Common myeloid progenitor, CD34-positive (primary cell): ENCODE results near the gene ABTB2.
A peak's percentile ranks its signal among the peaks of the same experiment; 100 is the strongest.

ENCODE experiments used
- CTCF ChIA-PET: fragments of 350-600 bp; sonication (Branson Sonifier 250); formaldehyde crosslinking; loops from one replicate; lab custom pipeline; 2021; ENCODE audit warnings: antibody characterized with exemption; lab: Charles Lee
- POLR2A ChIA-PET: fragments of 350-600 bp; sonication (Branson Sonifier 250); formaldehyde crosslinking; loops from one replicate; lab custom pipeline; 2021; ENCODE audit warnings: antibody characterized with exemption; lab: Charles Lee
- DNase-seq, 3 donors: peaks; one replicate each; pipeline versions ENCODE4 v3.0.0 to v3.0.0-alpha.2; 2013
- H3K27ac ChIP-seq, 2 experiments: 1 replicate in 1 of 2; 2 replicates in 1 of 2; pipeline ENCODE4 v1.7.0; 2013; ENCODE audit warnings: inconsistent platforms in 2 of 2, low read length in 2 of 2, mild to moderate bottlenecking in 2 of 2, low read depth in 1 of 2, moderate library complexity in 1 of 2; ENCODE audit not compliant: severe bottlenecking in 2 of 2, insufficient read depth in 1 of 2, poor library complexity in 1 of 2
- H3K27me3 ChIP-seq, 5 experiments: replicated peaks in 2 of 5; 1 replicate in 3 of 5; 2 replicates in 2 of 5; pipeline versions ENCODE4 v1.6.1 to v1.7.0; 2013; ENCODE audit warnings: low read length in 4 of 5, mild to moderate bottlenecking in 2 of 5, moderate library complexity in 2 of 5, inconsistent platforms in 1 of 5; ENCODE audit not compliant: insufficient read depth in 5 of 5, control insufficient read depth in 4 of 5
- H3K36me3 ChIP-seq, 4 experiments: 1 replicate in 2 of 4; 2 replicates in 2 of 4; pipeline versions ENCODE4 v1.6.1 to v1.7.0; 2013; ENCODE audit warnings: low read length in 3 of 4, control low read depth in 1 of 4, mild to moderate bottlenecking in 1 of 4; ENCODE audit not compliant: control insufficient read depth in 4 of 4, insufficient read depth in 4 of 4
- H3K4me1 ChIP-seq, 4 experiments: 1 replicate in 3 of 4; 2 replicates in 1 of 4; pipeline versions ENCODE4 v1.6.1 to v1.7.1; 2013; ENCODE audit warnings: low read length in 3 of 4, mild to moderate bottlenecking in 3 of 4, control low read depth in 1 of 4, inconsistent platforms in 1 of 4, moderate library complexity in 1 of 4; ENCODE audit not compliant: control insufficient read depth in 4 of 4, insufficient read depth in 4 of 4; ENCODE audit errors: control extremely low read depth in 1 of 4
- H3K4me3 ChIP-seq, 7 experiments: 1 replicate in 4 of 7; 2 replicates in 3 of 7; pipeline versions ENCODE4 v1.5.1 to v1.7.0; 2013; ENCODE audit warnings: mild to moderate bottlenecking in 7 of 7, low read length in 6 of 7, moderate library complexity in 6 of 7, inconsistent platforms in 2 of 7, low read depth in 2 of 7, control low read depth in 1 of 7; ENCODE audit not compliant: insufficient read depth in 4 of 7, control insufficient read depth in 1 of 7; ENCODE audit errors: extremely low read depth in 1 of 7
- H3K9me3 ChIP-seq, 5 experiments: 1 replicate in 4 of 5; 2 replicates in 1 of 5; pipeline versions ENCODE4 v1.6.1 to v1.7.1; 2013; ENCODE audit warnings: low read length in 4 of 5, mild to moderate bottlenecking in 2 of 5, inconsistent platforms in 1 of 5, low read depth in 1 of 5, moderate library complexity in 1 of 5; ENCODE audit not compliant: control insufficient read depth in 4 of 5, insufficient read depth in 2 of 5; ENCODE audit errors: control extremely low read depth in 1 of 5
- WGBS: methylation state at CpG from one replicate; pipeline ENCODE4 v1.1.5; 2013; ENCODE audit not compliant: insufficient coverage; 5-methylcytosine and 5-hydroxymethylcytosine counted together

The ABTB2 gene

DNA sequence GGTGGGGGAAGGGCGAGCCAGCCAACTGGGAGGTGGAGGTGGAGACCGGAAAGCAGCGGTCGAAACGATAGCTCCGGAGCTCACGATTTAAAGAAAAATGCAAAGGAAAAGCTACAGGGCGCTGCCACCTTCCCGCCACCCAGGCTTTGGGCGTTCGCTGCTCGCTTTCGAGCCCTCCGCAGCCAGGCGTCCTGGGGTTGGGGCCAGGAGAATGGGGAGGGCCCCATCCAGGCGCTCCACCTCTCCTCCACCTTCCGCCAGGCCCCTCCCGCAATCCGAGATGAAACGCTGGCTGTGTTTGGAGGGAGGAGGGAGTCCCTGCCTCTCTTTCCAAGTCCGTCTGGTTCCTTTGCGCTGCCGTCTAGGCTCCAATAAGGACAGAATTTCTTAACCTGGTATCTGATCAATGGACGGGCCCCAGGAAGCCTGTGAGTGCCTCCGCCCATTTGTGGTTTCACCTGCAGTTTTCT lies 483 bp upstream of the ABTB2 start:
- peak overlapping the region in 6 of 7 experiments; percentile 55 to 90 (median 76) for H3K4me3 ChIP-seq
- POLR2A ChIA-PET, result interaction anchor here (0.8 to 1.2 kb wide), 2 partner anchors 107 to 179 kb away, joined by 3 read pairs; no protein-coding TSS in a partner anchor
- no peaks in the 10 kb centered on the region for H3K36me3 ChIP-seq
- H3K27me3 ChIP-seq, result peaks cover 0 to 38% (median 16%) of the 10 kb centered on the region in 5 experiments
- no peak overlapping the region for H3K27ac ChIP-seq
- CTCF ChIA-PET, result interaction anchor here (0.8 to 7.7 kb wide), 13 partner anchors 15 to 552 kb away, joined by 3 to 89 read pairs (median 4); no protein-coding TSS in a partner anchor
- no peaks in the 10 kb centered on the region for H3K9me3 ChIP-seq
- WGBS, result 0% methylated on average over 23 of the region's 25 CpGs
- peak in 1 of 3 donors; percentile 23 for DNase-seq
- peaks cover 3 to 40% (median 32%) of the 10 kb centered on the region in 4 experiments for H3K4me1 ChIP-seq

DNA sequence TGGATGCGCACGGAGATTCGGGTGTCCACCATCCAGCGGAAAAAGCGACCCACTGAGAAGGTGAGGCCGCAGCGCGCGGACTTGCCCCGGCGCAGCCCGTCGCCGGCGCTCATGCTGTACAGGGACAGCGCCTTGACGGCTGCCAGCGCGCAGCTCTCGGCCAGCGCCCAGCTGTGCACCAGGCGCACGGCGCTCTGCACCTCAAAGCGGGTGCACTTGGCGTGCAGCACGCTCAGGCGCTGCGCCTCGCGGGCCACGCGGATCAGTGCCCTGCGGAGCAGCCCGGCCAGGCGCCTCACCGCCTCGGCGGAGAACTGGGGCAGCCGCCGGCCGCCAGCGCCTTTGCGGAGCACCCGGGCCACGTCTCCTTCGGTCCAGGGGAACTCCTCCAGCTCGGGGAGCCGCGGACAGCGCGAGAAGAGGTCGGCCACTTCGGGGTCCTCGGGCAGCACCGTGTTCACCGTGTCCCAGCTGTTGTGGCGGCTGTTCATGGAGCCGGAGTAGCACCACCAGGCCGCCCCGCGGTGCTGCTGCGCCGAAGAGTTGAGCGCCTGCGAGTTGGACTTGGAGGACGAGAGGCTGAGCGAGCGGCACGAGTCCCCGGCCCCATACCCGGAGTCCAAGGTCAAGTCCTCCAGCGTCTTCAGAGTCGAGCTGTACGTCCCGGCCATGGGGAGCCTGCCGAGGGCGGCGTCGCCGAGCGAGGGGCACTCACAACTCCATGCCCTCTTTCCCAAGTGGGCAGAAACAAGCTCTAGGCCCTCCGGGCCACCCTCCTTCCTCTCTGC lies 703 bp downstream of the ABTB2 start:
- no peaks in the 10 kb centered on the region for H3K9me3 ChIP-seq
- H3K27me3 ChIP-seq, result peaks cover 0 to 38% (median 16%) of the 10 kb centered on the region in 5 experiments
- CTCF ChIA-PET, result interaction anchor here (0.6 to 7.7 kb wide), 15 partner anchors 13 to 550 kb away, joined by 3 to 89 read pairs (median 4); no protein-coding TSS in a partner anchor
- H3K36me3 ChIP-seq, result no peaks in the 10 kb centered on the region
- H3K27ac ChIP-seq, result no peak overlapping the region
- DNase-seq, result peak in 2 of 3 donors; percentile 63 to 73
- whole genome bisulfite sequencing, result under 1% methylated on average over 76 of the region's 83 CpGs
- H3K4me1 ChIP-seq, result peaks cover 3 to 40% (median 32%) of the 10 kb centered on the region in 4 experiments
- peak overlapping the region; percentile 11 to 74 (median 61) for H3K4me3 ChIP-seq
- POLR2A ChIA-PET, result interaction anchor here (0.6 to 1.2 kb wide), 6 partner anchors 10 to 178 kb away, joined by 3 read pairs; no protein-coding TSS in a partner anchor

DNA sequence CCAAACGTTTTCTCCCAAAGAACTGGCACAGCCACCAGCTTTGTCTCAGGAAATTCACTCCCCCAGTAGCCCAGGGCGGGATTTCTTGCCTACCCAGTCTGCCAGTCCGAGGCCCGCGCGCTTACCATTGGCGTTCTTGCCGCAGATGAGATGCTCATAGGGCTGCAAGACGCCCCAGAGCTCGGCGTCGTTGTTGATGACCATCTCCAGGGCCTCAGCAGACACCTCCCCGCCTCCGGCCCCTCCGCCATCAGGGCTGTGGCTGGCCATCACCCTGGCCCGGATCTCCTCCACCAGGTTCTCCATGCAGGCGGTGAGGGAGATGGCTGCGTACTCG lies 1.3 kb downstream of the ABTB2 start:
- Histone ChIP-seq H3K4me3 (peak overlapping the region in 6 of 7 experiments; percentile 15 to 74 (median 66)), H3K4me1 (peaks cover 3 to 43% (median 32%) of the 10 kb centered on the region in 4 experiments), H3K27ac (no peak overlapping the region), H3K9me3 (no peaks in the 10 kb centered on the region), H3K36me3 (no peaks in the 10 kb centered on the region), H3K27me3 (peaks cover 0 to 38% (median 16%) of the 10 kb centered on the region in 5 experiments)
- CTCF ChIA-PET, result interaction anchor here (0.7 to 7.7 kb wide), 4 partner anchors 13 to 203 kb away, joined by 3 to 89 read pairs (median 28); no protein-coding TSS in a partner anchor
- 4% methylated on average over 19 of the region's 19 CpGs for WGBS
- DNase-seq, result no peak
- POLR2A ChIA-PET, result interaction anchor here (0.6 to 1.0 kb wide), 2 partner anchors 9 to 105 kb away, joined by 3 read pairs; no protein-coding TSS in a partner anchor

DNA sequence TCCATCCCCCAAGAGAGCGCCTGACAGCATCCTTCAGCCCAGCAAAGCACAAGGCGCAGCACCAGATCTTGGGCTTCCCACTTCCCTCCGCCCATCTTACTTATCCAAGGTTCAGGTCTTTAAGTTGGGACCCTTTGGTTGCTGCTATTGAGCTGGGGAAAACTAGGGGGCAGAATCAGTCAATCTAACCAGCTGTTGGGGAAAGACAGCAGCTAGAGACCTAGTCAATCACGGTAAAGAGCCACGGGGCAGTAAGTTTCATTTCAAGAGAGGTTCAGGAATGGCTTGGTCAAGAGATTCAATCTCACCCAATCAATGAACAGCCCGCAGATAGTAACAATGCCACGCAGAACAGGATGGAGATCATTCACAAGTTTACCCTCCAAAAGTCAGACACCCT lies 1.7 kb downstream of the ABTB2 start:
- Histone ChIP-seq H3K27me3 (peaks cover 0 to 38% (median 16%) of the 10 kb centered on the region in 5 experiments), H3K36me3 (no peaks in the 10 kb centered on the region), H3K27ac (no peak overlapping the region), H3K4me1 (peaks cover 3 to 43% (median 32%) of the 10 kb centered on the region in 4 experiments), H3K4me3 (peak overlapping the region in 2 of 7 experiments; percentile 61 to 74), H3K9me3 (no peaks in the 10 kb centered on the region)
- ChIA-PET POLR2A (interaction anchor here (0.6 kb wide), 1 partner anchor 105 kb away, joined by 3 read pairs; no protein-coding TSS in a partner anchor), CTCF (interaction anchor here (0.8 to 7.7 kb wide), 3 partner anchors 12 to 183 kb away, joined by 3 to 89 read pairs (median 51); no protein-coding TSS in a partner anchor)
- WGBS, result 50% methylated on average over 6 of the region's 7 CpGs
- DNase-seq, result no peak

DNA sequence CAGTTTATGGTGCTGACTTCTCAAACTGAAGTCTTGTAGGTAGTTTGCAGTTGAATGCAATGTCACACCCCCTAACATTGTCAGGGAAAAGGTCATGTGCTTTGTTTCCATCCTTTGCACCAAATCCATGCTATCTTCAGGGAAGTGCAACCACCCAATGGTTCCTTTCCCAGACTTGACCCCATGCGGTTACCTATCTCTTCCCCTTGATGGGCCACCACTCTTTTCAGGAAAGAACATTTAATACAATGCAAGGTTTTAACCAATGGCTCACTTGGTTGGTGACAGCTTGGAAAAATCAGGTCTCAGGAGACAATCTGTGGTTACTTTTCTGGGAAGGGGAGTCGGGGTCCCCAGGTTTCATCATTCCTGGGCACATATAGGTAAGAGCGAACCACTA lies 2.1 kb downstream of the ABTB2 start:
- POLR2A ChIA-PET, result no interaction called here
- H3K9me3 ChIP-seq, result no peaks in the 10 kb centered on the region
- WGBS, result 83% methylated on average over 3 of the region's 3 CpGs
- DNase-seq, result no peak
- H3K27ac ChIP-seq, result no peak overlapping the region
- CTCF ChIA-PET, result interaction anchor here (0.8 to 7.7 kb wide), 4 partner anchors 10 to 183 kb away, joined by 3 to 89 read pairs (median 27); no protein-coding TSS in a partner anchor
- peaks cover 0 to 38% (median 16%) of the 10 kb centered on the region in 5 experiments for H3K27me3 ChIP-seq
- H3K4me1 ChIP-seq, result peaks cover 3 to 43% (median 32%) of the 10 kb centered on the region in 4 experiments
- peak overlapping the region in 1 of 7 experiments; percentile 74 for H3K4me3 ChIP-seq
- no peaks in the 10 kb centered on the region for H3K36me3 ChIP-seq

DNA sequence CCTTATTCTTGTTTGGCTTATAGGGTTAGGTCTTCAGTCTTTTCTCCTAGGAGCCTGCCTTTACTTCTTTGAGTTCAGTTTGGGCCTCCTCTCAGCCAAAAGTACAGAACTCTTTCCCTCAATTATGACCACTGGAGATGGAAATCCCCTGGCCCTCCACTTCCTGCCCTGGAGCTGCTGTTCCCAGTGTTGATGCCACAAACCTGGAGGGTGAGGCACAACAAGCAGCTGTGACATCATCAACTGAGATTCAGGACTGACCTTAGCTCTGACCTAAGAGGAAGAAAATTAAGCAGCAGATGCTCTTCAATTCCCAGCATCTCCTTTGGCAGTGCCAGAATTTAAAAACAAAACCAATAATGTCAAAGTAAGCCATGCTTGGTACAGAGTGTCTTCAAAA lies 3.0 kb downstream of the ABTB2 start:
- H3K27me3 ChIP-seq, result peaks cover 0 to 38% (median 16%) of the 10 kb centered on the region in 5 experiments
- ChIA-PET POLR2A (no interaction called here), CTCF (interaction anchor here (0.6 to 7.7 kb wide), 5 partner anchors 10 to 182 kb away, joined by 3 to 89 read pairs (median 3); no protein-coding TSS in a partner anchor)
- no peaks in the 10 kb centered on the region for H3K9me3 ChIP-seq
- DNase-seq, result no peak
- no peak overlapping the region for H3K4me3 ChIP-seq
- no peaks in the 10 kb centered on the region for H3K36me3 ChIP-seq
- peaks cover 2 to 40% (median 31%) of the 10 kb centered on the region in 4 experiments for H3K4me1 ChIP-seq
- no peak overlapping the region for H3K27ac ChIP-seq
